Mesenchymal stem cell (in vitro differentiated cells and primary cell): Measurements from ENCODE around the gene ZNF512.
A peak's percentile ranks its signal among the peaks of the same experiment; 100 is the strongest.

Experiments
- DNase-seq: peaks from one replicate; pipeline ENCODE4 v3.0.0-alpha.2; 2013
- H2AFZ ChIP-seq: one replicate; pipeline ENCODE4 v1.6.1; 2013; ENCODE audit warnings: low read depth, mild to moderate bottlenecking, control low read depth, inconsistent platforms, low read length, moderate library complexity
- H2AK5ac ChIP-seq: 2 replicates; pipeline ENCODE4 v1.6.1; 2013; ENCODE audit warnings: low read length, moderate library complexity, mild to moderate bottlenecking, inconsistent platforms; ENCODE audit not compliant: severe bottlenecking
- H2BK120ac ChIP-seq: one replicate; pipeline ENCODE4 v1.6.1; 2013; ENCODE audit warnings: low read depth, mild to moderate bottlenecking, inconsistent platforms, low read length, moderate library complexity
- H2BK12ac ChIP-seq, 2 experiments: one replicate each; pipeline ENCODE4 v1.6.1; 2013; ENCODE audit warnings: inconsistent platforms in 2 of 2, low read length in 2 of 2, mild to moderate bottlenecking in 2 of 2, moderate library complexity in 2 of 2, control low read depth in 1 of 2
- H2BK15ac ChIP-seq: one replicate; pipeline ENCODE4 v1.6.1; 2013; ENCODE audit warnings: mild to moderate bottlenecking, low read depth, inconsistent platforms; ENCODE audit not compliant: poor library complexity, severe bottlenecking
- H2BK5ac ChIP-seq: 2 replicates; pipeline ENCODE4 v1.6.1; 2013; ENCODE audit warnings: low read depth, mild to moderate bottlenecking, low read length, control low read depth, inconsistent platforms; ENCODE audit not compliant: poor library complexity, severe bottlenecking
- H3K14ac ChIP-seq, 2 experiments: one replicate each; pipeline ENCODE4 v1.6.1; 2013; ENCODE audit warnings: inconsistent platforms in 2 of 2, low read length in 2 of 2, control low read depth in 1 of 2, mild to moderate bottlenecking in 1 of 2, moderate library complexity in 1 of 2
- H3K18ac ChIP-seq, 2 experiments: one replicate each; pipeline ENCODE4 v1.6.1; 2013; ENCODE audit warnings: inconsistent platforms in 2 of 2, low read length in 2 of 2, control low read depth in 1 of 2, low read depth in 1 of 2, mild to moderate bottlenecking in 1 of 2
- H3K23ac ChIP-seq, 2 experiments: one replicate each; pipeline ENCODE4 v1.6.1; 2013; ENCODE audit warnings: inconsistent platforms in 2 of 2, low read length in 2 of 2, mild to moderate bottlenecking in 2 of 2, moderate library complexity in 2 of 2, control low read depth in 1 of 2
- H3K27ac ChIP-seq: 2 replicates; pipeline ENCODE4 v1.5.1; 2013; ENCODE audit warnings: mild to moderate bottlenecking, moderate library complexity, low read length, control low read depth, inconsistent platforms; ENCODE audit not compliant: poor library complexity, severe bottlenecking
- H3K27me3 ChIP-seq, 2 experiments: 2 replicates each; pipeline versions ENCODE4 v1.6.1 to v1.7.0; 2013; ENCODE audit warnings: low read length in 2 of 2, mild to moderate bottlenecking in 2 of 2, moderate library complexity in 2 of 2, control low read depth in 1 of 2, inconsistent platforms in 1 of 2; ENCODE audit not compliant: control insufficient read depth in 1 of 2, insufficient read depth in 1 of 2
- H3K36me3 ChIP-seq, 2 experiments: 2 replicates each; pipeline versions ENCODE4 v1.6.1 to v1.7.0; 2013; ENCODE audit warnings: low read length in 2 of 2, control low read depth in 1 of 2, inconsistent platforms in 1 of 2, low read depth in 1 of 2, mild to moderate bottlenecking in 1 of 2; ENCODE audit not compliant: insufficient read depth in 2 of 2, control insufficient read depth in 1 of 2
- H3K4ac ChIP-seq, 2 experiments: one replicate each; pipeline ENCODE4 v1.6.1; 2013; ENCODE audit warnings: inconsistent platforms in 2 of 2, low read length in 2 of 2, mild to moderate bottlenecking in 2 of 2, moderate library complexity in 2 of 2, control low read depth in 1 of 2, low read depth in 1 of 2
- H3K4me1 ChIP-seq: 2 replicates; pipeline ENCODE4 v1.6.1; 2013; ENCODE audit warnings: low read depth, low read length, control low read depth; ENCODE audit not compliant: control insufficient read depth, insufficient read depth
- H3K4me2 ChIP-seq: 2 replicates; pipeline ENCODE4 v1.6.1; 2013; ENCODE audit warnings: low read length, mild to moderate bottlenecking, inconsistent platforms; ENCODE audit not compliant: poor library complexity, severe bottlenecking
- H3K4me3 ChIP-seq, 2 experiments: 2 replicates each; pipeline versions ENCODE4 v1.5.1 to v1.7.0; 2013; ENCODE audit warnings: low read length in 2 of 2, mild to moderate bottlenecking in 2 of 2, control low read depth in 1 of 2, low read depth in 1 of 2; ENCODE audit not compliant: insufficient read depth in 1 of 2
- H3K79me1 ChIP-seq: replicated peaks from 2 replicates; pipeline ENCODE4 v1.6.1; 2013; ENCODE audit warnings: mild to moderate bottlenecking, control low read depth, low read length, inconsistent platforms; ENCODE audit not compliant: poor library complexity, severe bottlenecking
- H3K9ac ChIP-seq: 2 replicates; pipeline ENCODE4 v1.7.0; 2013; ENCODE audit warnings: mild to moderate bottlenecking, low read length, moderate library complexity
- H3K9me3 ChIP-seq: 2 replicates; pipeline ENCODE4 v1.7.0; 2013; ENCODE audit warnings: mild to moderate bottlenecking, low read length; ENCODE audit not compliant: control insufficient read depth
- H4K8ac ChIP-seq: one replicate; pipeline ENCODE4 v1.6.1; 2013; ENCODE audit warnings: inconsistent platforms, mild to moderate bottlenecking, low read length, moderate library complexity
- H4K91ac ChIP-seq: one replicate; pipeline ENCODE4 v1.6.1; 2013; ENCODE audit warnings: mild to moderate bottlenecking, low read length, inconsistent platforms
- WGBS: methylation state at CpG from one replicate; pipeline ENCODE4 v1.1.7; 2013; ENCODE audit warnings: mixed read lengths; 5-methylcytosine and 5-hydroxymethylcytosine counted together

ZNF512 gene

DNA sequence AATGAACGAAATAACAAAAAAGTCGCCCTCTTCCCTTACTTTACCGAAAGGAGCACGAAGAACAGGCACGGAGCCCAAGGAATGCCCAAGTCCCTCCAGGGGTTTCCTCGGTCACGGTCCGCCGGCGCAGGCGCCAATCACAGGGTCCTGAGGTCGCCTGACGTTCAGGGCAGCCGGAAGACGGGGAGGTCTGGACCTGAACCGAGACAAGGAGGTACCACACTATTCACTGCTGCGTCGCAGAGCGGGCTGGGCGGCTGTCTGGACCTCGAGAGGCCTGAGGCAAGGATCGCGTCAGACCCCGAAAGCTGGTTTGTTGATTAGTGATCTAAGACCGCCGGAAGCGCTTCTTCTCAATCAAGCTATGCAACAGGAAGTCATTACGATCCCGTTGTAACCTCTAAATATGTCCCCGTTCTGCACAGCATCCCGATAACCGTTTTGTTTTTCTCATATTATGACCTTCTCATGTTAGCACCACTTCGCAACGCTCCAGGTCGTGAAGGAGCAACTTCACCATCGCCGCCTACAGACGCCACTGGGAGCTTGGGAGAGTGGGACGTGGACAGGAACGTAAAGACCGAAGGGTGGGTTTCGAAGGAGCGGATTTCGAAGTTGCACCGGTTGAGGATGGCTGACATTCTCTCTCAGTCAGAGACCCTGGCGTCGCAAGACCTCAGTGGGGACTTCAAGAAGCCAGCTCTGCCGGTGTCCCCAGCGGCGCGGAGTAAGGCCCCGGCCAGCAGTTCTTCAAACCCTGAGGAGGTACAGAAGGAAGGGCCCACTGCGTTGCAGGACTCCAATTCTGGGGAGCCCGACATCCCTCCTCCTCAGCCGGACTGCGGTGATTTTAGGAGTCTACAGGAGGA is 80.7 kb downstream of the ZNF512 start, which contains the start of the genes SLC4A1AP and SUPT7L:
SLC4A1AP (plus strand) TSS at position 605 of the 869 bp plus-strand sequence; CDS start at position 631, 26 bp downstream.
SUPT7L (minus strand) TSS at position 330 of the 869 bp plus-strand sequence. CDS start 1,422 bp downstream, outside the sequence.
- WGBS = under 1% methylated on average over 56 of the region's 56 CpGs
- Histone ChIP-seq H3K27me3 (no peaks in the 10 kb centered on the region), H3K14ac (no peak within 1 kb of the TSS), H3K4me1 (peaks cover 5% of the 10 kb centered on the region), H3K18ac (peak within 1 kb of the TSS; percentile 74 to 88), H3K23ac (no peak within 1 kb of the TSS), H3K4me3 (peak within 1 kb of the TSS; percentile 81 to 94), H3K4ac (peak within 1 kb of the TSS; percentile 62 to 82), H3K9me3 (no peaks in the 10 kb centered on the region), H2BK15ac (peak within 1 kb of the TSS; percentile 82), H3K79me1 (peaks cover 13% of the 10 kb centered on the region), H2BK120ac (peak within 1 kb of the TSS; percentile 23), H3K4me2 (peak within 1 kb of the TSS; percentile 65), H2AK5ac (no peak within 1 kb of the TSS), H2BK5ac (peak within 1 kb of the TSS; percentile 83), H2AFZ (peak within 1 kb of the TSS; percentile 85), H4K8ac (peak within 1 kb of the TSS; percentile 96), H3K36me3 (peaks cover 12 to 56% of the 10 kb centered on the region in 2 experiments), H2BK12ac (peak within 1 kb of the TSS in 1 of 2 experiments; percentile 2), H4K91ac (peak within 1 kb of the TSS; percentile 87), H3K27ac (peak within 1 kb of the TSS; percentile 92), H3K9ac (peak within 1 kb of the TSS; percentile 97)
- DNase-seq = peak; percentile 94

DNA sequence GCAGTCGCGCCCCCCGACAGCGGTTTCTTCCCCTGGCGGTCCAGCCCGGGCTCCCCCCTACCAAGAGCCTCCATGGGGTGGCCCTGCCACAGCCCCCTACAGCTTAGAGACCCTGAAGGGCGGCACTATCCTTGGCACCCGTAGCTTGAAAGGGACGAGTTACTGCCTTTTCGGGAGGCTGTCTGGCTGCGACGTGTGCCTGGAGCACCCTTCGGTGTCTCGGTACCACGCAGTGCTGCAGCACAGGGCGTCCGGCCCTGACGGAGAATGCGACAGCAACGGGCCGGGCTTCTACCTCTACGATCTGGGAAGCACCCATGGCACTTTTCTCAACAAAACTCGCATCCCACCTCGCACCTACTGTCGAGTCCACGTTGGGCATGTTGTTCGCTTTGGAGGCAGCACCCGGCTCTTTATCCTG is 81.3 kb downstream of the ZNF512 start:
- H3K27ac ChIP-seq = no peak overlapping the region
- H3K36me3 ChIP-seq = peaks cover 13 to 56% of the 10 kb centered on the region in 2 experiments
- peak overlapping the region in 1 of 2 experiments; percentile 62 for H3K4ac ChIP-seq
- no peak overlapping the region for H2AFZ ChIP-seq
- peaks cover 13% of the 10 kb centered on the region for H3K79me1 ChIP-seq
- no peak overlapping the region for H4K91ac ChIP-seq
- no peak overlapping the region for H2BK12ac ChIP-seq
- H2BK15ac ChIP-seq = no peak overlapping the region
- H3K9me3 ChIP-seq = no peaks in the 10 kb centered on the region
- H4K8ac ChIP-seq = peak overlapping the region; percentile 93
- WGBS = 9% methylated on average over 28 of the region's 28 CpGs
- H3K18ac ChIP-seq = no peak overlapping the region
- H2AK5ac ChIP-seq = no peak overlapping the region
- DNase-seq = no peak
- H3K27me3 ChIP-seq = no peaks in the 10 kb centered on the region
- no peak overlapping the region for H3K14ac ChIP-seq
- H3K9ac ChIP-seq = peak overlapping the region; percentile 97
- peak overlapping the region; percentile 77 to 94 for H3K4me3 ChIP-seq
- H2BK5ac ChIP-seq = no peak overlapping the region
- peak overlapping the region; percentile 23 for H2BK120ac ChIP-seq
- no peak overlapping the region for H3K23ac ChIP-seq
- H3K4me2 ChIP-seq = peak overlapping the region; percentile 65
- peaks cover 5% of the 10 kb centered on the region for H3K4me1 ChIP-seq

DNA sequence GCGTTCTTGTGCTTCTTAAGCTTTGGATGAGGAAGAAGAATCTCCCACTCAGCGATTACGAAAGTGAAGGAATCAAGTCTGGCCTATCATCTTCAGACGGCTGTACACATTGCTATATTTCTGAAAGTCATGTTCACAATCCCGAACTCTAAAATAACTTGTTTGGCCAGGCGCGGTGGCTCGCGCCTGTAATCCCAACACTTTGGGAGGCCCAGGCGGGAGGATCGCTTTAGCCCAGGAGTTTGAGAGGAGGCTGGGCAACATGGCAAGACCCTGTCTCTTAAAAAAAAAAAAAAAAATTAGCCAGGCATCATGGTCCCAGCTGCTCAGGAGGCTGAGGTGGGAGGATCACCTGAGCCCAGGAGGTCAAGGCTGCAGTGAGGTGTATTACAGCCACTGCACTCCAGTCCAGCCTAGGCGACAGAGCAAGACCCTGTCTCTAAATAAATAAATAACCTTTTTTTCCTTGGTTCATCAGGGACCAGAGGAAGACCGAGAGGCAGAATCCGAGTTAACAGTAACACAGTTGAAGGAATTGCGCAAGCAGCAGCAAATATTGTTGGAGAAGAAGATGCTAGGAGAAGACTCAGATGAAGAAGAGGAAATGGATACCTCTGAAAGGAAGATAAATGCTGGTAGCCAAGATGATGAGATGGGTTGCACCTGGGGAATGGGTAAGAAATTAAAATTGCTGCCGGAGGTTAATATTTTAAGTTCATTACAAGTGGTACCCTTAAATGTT is 82.0 kb downstream of the ZNF512 start:
- Histone ChIP-seq H3K4me3 (peak overlapping the region in 1 of 2 experiments; percentile 94), H4K91ac (no peak overlapping the region), H3K36me3 (peaks cover 13 to 56% of the 10 kb centered on the region in 2 experiments), H2AFZ (no peak overlapping the region), H2BK120ac (peak overlapping the region; percentile 23), H3K79me1 (peaks cover 13% of the 10 kb centered on the region), H3K9ac (peak overlapping the region; percentile 97), H3K9me3 (no peaks in the 10 kb centered on the region), H3K23ac (no peak overlapping the region), H3K4me1 (peaks cover 5% of the 10 kb centered on the region), H3K4ac (no peak overlapping the region), H3K27ac (no peak overlapping the region), H2BK12ac (no peak overlapping the region), H3K4me2 (peak overlapping the region; percentile 65), H2BK5ac (no peak overlapping the region), H2BK15ac (no peak overlapping the region), H3K27me3 (no peaks in the 10 kb centered on the region), H4K8ac (peak overlapping the region; percentile 93), H3K18ac (no peak overlapping the region), H2AK5ac (no peak overlapping the region), H3K14ac (no peak overlapping the region)
- WGBS = 96% methylated on average over 14 of the region's 16 CpGs
- no peak for DNase-seq

DNA sequence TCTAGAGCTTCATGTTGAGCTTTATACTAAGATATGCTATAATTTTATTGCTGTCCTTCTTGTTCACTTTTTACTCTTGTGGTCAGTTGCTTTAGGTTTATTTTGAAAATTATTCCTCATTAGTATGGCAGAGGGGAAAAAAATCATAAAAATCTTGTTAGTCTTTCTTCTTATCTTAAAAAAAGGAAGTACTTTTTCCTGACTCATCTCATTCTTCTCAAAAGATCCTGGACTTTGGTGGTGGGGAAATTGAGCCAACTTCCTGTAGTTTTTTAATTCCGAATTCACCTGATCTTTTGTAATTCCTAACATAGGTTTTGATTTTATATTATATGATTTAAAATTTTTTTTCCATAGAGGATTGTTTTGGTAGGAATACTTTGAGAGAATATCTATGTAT is 84.6 kb downstream of the ZNF512 start:
- H3K27me3 ChIP-seq = no peaks in the 10 kb centered on the region
- H4K91ac ChIP-seq = no peak overlapping the region
- no peak overlapping the region for H2BK12ac ChIP-seq
- H3K23ac ChIP-seq = no peak overlapping the region
- H3K4ac ChIP-seq = no peak overlapping the region
- H2BK5ac ChIP-seq = no peak overlapping the region
- no peak overlapping the region for H3K27ac ChIP-seq
- no peak overlapping the region for H3K18ac ChIP-seq
- H2BK120ac ChIP-seq = no peak overlapping the region
- H3K9ac ChIP-seq = no peak overlapping the region
- H3K4me3 ChIP-seq = no peak overlapping the region
- no peak overlapping the region for H4K8ac ChIP-seq
- H3K36me3 ChIP-seq = peaks cover 9 to 52% of the 10 kb centered on the region in 2 experiments
- H3K4me1 ChIP-seq = peaks cover 5% of the 10 kb centered on the region
- H3K9me3 ChIP-seq = no peaks in the 10 kb centered on the region
- no peak overlapping the region for H3K4me2 ChIP-seq
- WGBS = no CpG with 5 or more reads among the region's 1 CpG
- H2AFZ ChIP-seq = no peak overlapping the region
- DNase-seq = no peak
- peaks cover 5% of the 10 kb centered on the region for H3K79me1 ChIP-seq
- H3K14ac ChIP-seq = no peak overlapping the region
- no peak overlapping the region for H2AK5ac ChIP-seq
- H2BK15ac ChIP-seq = no peak overlapping the region
